ENCODE measurements around the gene ARHGAP22. TPM values are rescaled to one million over a fixed set of nuclear protein-coding genes. Genes with fewer than 3 reads are reported as not detected.

The ARHGAP22 gene
- total RNA-seq, 1 experiment from 2014 or later = 9.9 TPM

GRCh38 chr10:48516911-48517310, 88.0 kb downstream of the ARHGAP22 start:
- Histone ChIP-seq H3K27ac (ENCODE audit: low read depth, low read length) (no peak overlapping the region), H3K9me3 (ENCODE audit: control insufficient read depth in 1 of 2, insufficient read depth in 1 of 2, low read depth in 1 of 2, low read length in 2 of 2) (peaks cover 0 to 5% of the 10 kb centered on the region in 2 experiments; a peak in 1 of 4 replicates), H2AFZ (ENCODE audit: low read depth, low read length, poor library complexity, severe bottlenecking) (no peak overlapping the region), H3K79me2 (ENCODE audit: insufficient read depth, low read length) (no peaks in the 10 kb centered on the region), H3K4me3 (replicated peaks in 1 of 2; ENCODE audit: low read depth in 1 of 2, low read length in 2 of 2) (no peak overlapping the region), H3K4me1 (ENCODE audit: control insufficient read depth in 1 of 2, insufficient read depth in 2 of 2, low read length in 2 of 2) (no peaks in the 10 kb centered on the region), H3K4me2 (ENCODE audit: low read length) (no peak overlapping the region), H3K9me2 (ENCODE audit: insufficient read depth) (no peaks in the 10 kb centered on the region), H3K9ac (ENCODE audit: low read length) (no peak overlapping the region), H3K36me3 (ENCODE audit: control insufficient read depth in 1 of 2, insufficient read depth in 2 of 2, low read length in 2 of 2) (no peaks in the 10 kb centered on the region), H4K20me1 (ENCODE audit: insufficient read depth) (no peaks in the 10 kb centered on the region), H3K27me3 (ENCODE audit: insufficient read depth, low read length) (no peaks in the 10 kb centered on the region)
- BruUV-seq (replicated peaks) = no TSS peak
- ATAC-seq = no peak
- ChIA-PET CTCF (no interaction called here), POLR2A (no interaction called here), RAD21 (ENCODE audit: low non-redundant PET in 1 of 2, low total read pairs in 2 of 2, uncharacterized antibody in 2 of 2, unreplicated experiment in 2 of 2) (no interaction called here)
- TF ChIP-seq EGR1 (IDR thresholded peaks at IDR 0.05; ENCODE audit: low read depth) (no peak), ELF1 (IDR thresholded peaks at IDR 0.05; ENCODE audit: borderline replicate concordance, low read depth) (no peak), CEBPB (IDR thresholded peaks at IDR 0.05; ENCODE audit: low read depth) (no peak), JUND (IDR thresholded peaks at IDR 0.05) (no peak), CTCF (IDR thresholded peaks at IDR 0.05 in 2 of 3, conservative IDR thresholded peaks at IDR 0.05 in 1 of 3; ENCODE audit: borderline replicate concordance in 1 of 3, insufficient read depth in 1 of 3, low read depth in 2 of 3, low read length in 2 of 3) (no peak), POLR2AphosphoS5 (IDR thresholded peaks at IDR 0.05; ENCODE audit: low read depth, low read length) (no peak), POLR2A (IDR thresholded peaks at IDR 0.05; ENCODE audit: borderline replicate concordance, extremely low read depth, insufficient read depth, insufficient read length) (no peak), MAX (IDR thresholded peaks at IDR 0.05) (no peak), EZH2 (IDR thresholded peaks at IDR 0.05) (no peak), CBX3 (IDR thresholded peaks at IDR 0.05; ENCODE audit: low read depth) (no peak)
- intact Hi-C loops (cut with micrococcal nuclease) = no loop called here
- no peak for DNase-seq (ENCODE audit: low read depth, low spot score)

- Histone ChIP-seq H3K27me3 (ENCODE audit: insufficient read depth, low read length) (no peaks in the 10 kb centered on the region), H3K4me1 (ENCODE audit: control insufficient read depth in 1 of 2, insufficient read depth in 2 of 2, low read length in 2 of 2) (no peaks in the 10 kb centered on the region), H2AFZ (ENCODE audit: low read depth, low read length, poor library complexity, severe bottlenecking) (no peak overlapping the region), H3K4me2 (ENCODE audit: low read length) (no peak overlapping the region), H3K36me3 (ENCODE audit: control insufficient read depth in 1 of 2, insufficient read depth in 2 of 2, low read length in 2 of 2) (no peaks in the 10 kb centered on the region), H3K9ac (ENCODE audit: low read length) (no peak overlapping the region), H3K9me2 (ENCODE audit: insufficient read depth) (no peaks in the 10 kb centered on the region), H3K4me3 (replicated peaks in 1 of 2; ENCODE audit: low read depth in 1 of 2, low read length in 2 of 2) (no peak overlapping the region), H3K27ac (ENCODE audit: low read depth, low read length) (no peak overlapping the region), H3K79me2 (ENCODE audit: insufficient read depth, low read length) (no peaks in the 10 kb centered on the region), H3K9me3 (ENCODE audit: control insufficient read depth in 1 of 2, insufficient read depth in 1 of 2, low read depth in 1 of 2, low read length in 2 of 2) (peaks cover 0 to 5% of the 10 kb centered on the region in 2 experiments; a peak in 1 of 4 replicates), H4K20me1 (ENCODE audit: insufficient read depth) (no peaks in the 10 kb centered on the region)
- intact Hi-C loops (cut with micrococcal nuclease) = no loop called here
- ATAC-seq (no peak), DNase-seq (ENCODE audit: low read depth, low spot score) (no peak)
- no peak for TF ChIP-seq ZNF274 (IDR thresholded peaks at IDR 0.05; ENCODE audit: low read depth, low read length)
- no peak for TF ChIP-seq POLR2A (IDR thresholded peaks at IDR 0.05; ENCODE audit: borderline replicate concordance, extremely low read depth, insufficient read depth, insufficient read length)
- TF ChIP-seq TCF7L2 (IDR thresholded peaks at IDR 0.05; ENCODE audit: borderline replicate concordance, extremely low read depth, insufficient read depth, insufficient read length) = no peak
- BruUV-seq (replicated peaks) = no TSS peak
- ChIA-PET CTCF (no interaction called here), RAD21 (ENCODE audit: low non-redundant PET in 1 of 2, low total read pairs in 2 of 2, uncharacterized antibody in 2 of 2, unreplicated experiment in 2 of 2) (no interaction called here), POLR2A (no interaction called here)
These were observed 90.0 kb downstream of the ARHGAP22 start for GRCh38 chr10:48514916-48515315.

All from HCT116 (cell line).